Progenitor cell of endocrine pancreas (in vitro differentiated cells): ENCODE data around the gene CHD5. TPM values are rescaled to one million over a fixed set of nuclear protein-coding genes. Genes with fewer than 3 reads are reported as not detected.

ENCODE experiments used
- DNase-seq: peaks from one replicate; pipeline ENCODE4 v3.0.0; 2021; ENCODE audit warnings: low spot score; ENCODE audit not compliant: unreplicated experiment
- H3K27ac Mint-ChIP-seq: 2 replicates; pipeline ENCODE4 v1.8.0; 2021; ENCODE audit warnings: mild to moderate bottlenecking, moderate library complexity, mixed read lengths
- H3K27me3 Mint-ChIP-seq: 2 replicates; pipeline ENCODE4 v1.8.0; 2021; ENCODE audit warnings: mixed read lengths
- H3K36me3 Mint-ChIP-seq: 2 replicates; pipeline ENCODE4 v1.8.0; 2022; ENCODE audit warnings: mixed read lengths; ENCODE audit not compliant: insufficient read depth
- H3K4me1 Mint-ChIP-seq: 2 replicates; pipeline ENCODE4 v1.8.0; 2021; ENCODE audit warnings: low read depth, mixed read lengths
- H3K4me3 Mint-ChIP-seq: 2 replicates; pipeline ENCODE4 v1.8.0; 2021; ENCODE audit warnings: low read depth, mild to moderate bottlenecking, moderate library complexity, mixed read lengths
- H3K9me3 Mint-ChIP-seq: 2 replicates; pipeline ENCODE4 v1.8.0; 2021; ENCODE audit warnings: low read depth, mixed read lengths
- total RNA-seq: library from RNA; stranded (reverse); gene quantifications from 2 replicates; pipeline ENCODE4 v1.2.1, GENCODE V29; 2021
- TF ChIP-seq, protein P1 (sequence below): fragments of 200-600 bp; sonication (generic); IDR thresholded peaks from one replicate; pipeline ENCODE4 v1.5.0; 2021; ENCODE audit warnings: antibody characterized with exemption, mild to moderate bottlenecking; ENCODE audit not compliant: unreplicated experiment

CHD5 gene
- total RNA-seq, 1 donor from 2014 or later, result 0.77 TPM

GRCh38 chr1:6108476-6108875 lies 71.6 kb downstream of the CHD5 start:
- Mint-ChIP-seq H3K4me3 (no peak overlapping the region), H3K4me1 (no peaks in the 10 kb centered on the region), H3K9me3 (no peaks in the 10 kb centered on the region)

GRCh38 chr1:6107409-6108356 lies 72.4 kb downstream of the CHD5 start:
- no peak for DNase-seq
- Mint-ChIP-seq H3K27me3 (peaks cover 15% of the 10 kb centered on the region), H3K4me1 (no peaks in the 10 kb centered on the region), H3K27ac (no peak overlapping the region), H3K36me3 (no peaks in the 10 kb centered on the region), H3K9me3 (no peaks in the 10 kb centered on the region), H3K4me3 (no peak overlapping the region)
- TF ChIP-seq, protein P1, sequence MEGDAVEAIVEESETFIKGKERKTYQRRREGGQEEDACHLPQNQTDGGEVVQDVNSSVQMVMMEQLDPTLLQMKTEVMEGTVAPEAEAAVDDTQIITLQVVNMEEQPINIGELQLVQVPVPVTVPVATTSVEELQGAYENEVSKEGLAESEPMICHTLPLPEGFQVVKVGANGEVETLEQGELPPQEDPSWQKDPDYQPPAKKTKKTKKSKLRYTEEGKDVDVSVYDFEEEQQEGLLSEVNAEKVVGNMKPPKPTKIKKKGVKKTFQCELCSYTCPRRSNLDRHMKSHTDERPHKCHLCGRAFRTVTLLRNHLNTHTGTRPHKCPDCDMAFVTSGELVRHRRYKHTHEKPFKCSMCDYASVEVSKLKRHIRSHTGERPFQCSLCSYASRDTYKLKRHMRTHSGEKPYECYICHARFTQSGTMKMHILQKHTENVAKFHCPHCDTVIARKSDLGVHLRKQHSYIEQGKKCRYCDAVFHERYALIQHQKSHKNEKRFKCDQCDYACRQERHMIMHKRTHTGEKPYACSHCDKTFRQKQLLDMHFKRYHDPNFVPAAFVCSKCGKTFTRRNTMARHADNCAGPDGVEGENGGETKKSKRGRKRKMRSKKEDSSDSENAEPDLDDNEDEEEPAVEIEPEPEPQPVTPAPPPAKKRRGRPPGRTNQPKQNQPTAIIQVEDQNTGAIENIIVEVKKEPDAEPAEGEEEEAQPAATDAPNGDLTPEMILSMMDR, result no peak

More at GRCh38 chr1:6108476-6108875, 71.6 kb downstream of the CHD5 start:
- no peaks in the 10 kb centered on the region for H3K36me3 Mint-ChIP-seq
- no peak overlapping the region for H3K27ac Mint-ChIP-seq
- DNase-seq, result no peak
- TF ChIP-seq, protein P1, result no peak
- peaks cover 19% of the 10 kb centered on the region for H3K27me3 Mint-ChIP-seq

GRCh38 chr1:6106977-6107376 lies 73.1 kb downstream of the CHD5 start:
- Mint-ChIP-seq H3K4me3 (no peak overlapping the region), H3K36me3 (no peaks in the 10 kb centered on the region), H3K27me3 (peaks cover 11% of the 10 kb centered on the region), H3K9me3 (no peaks in the 10 kb centered on the region), H3K4me1 (no peaks in the 10 kb centered on the region), H3K27ac (no peak overlapping the region)
- no peak for DNase-seq
- TF ChIP-seq, protein P1, result no peak

DNA sequence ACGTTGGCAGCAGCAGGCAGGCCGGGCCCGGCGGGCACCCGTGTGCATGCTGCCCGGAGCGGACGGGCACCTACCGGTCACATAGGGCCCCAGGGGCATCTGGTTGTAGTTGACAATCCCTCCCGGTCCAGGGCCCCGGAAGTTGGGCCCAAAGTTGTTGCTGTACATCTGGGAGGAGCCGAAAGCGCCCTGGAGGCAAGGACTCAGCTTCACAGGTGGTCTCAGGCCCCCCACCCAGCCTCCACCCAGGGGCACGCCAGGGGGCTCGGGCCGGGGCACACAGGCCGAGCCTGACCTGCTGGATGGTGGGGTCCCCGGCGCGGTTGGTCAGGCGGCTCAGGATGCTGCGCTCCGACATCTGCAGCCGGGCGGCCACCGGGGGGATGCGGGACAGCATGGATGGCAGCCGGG lies 73.8 kb downstream of the CHD5 start:
- Mint-ChIP-seq H3K9me3 (no peaks in the 10 kb centered on the region), H3K36me3 (no peaks in the 10 kb centered on the region), H3K4me1 (no peaks in the 10 kb centered on the region), H3K4me3 (no peak overlapping the region), H3K27ac (no peak overlapping the region), H3K27me3 (peaks cover 11% of the 10 kb centered on the region)
- no peak for DNase-seq
- TF ChIP-seq, protein P1, result no peak

- DNase-seq, result no peak
- no peak overlapping the region for H3K4me3 Mint-ChIP-seq
- H3K4me1 Mint-ChIP-seq, result no peaks in the 10 kb centered on the region
- peaks cover 11% of the 10 kb centered on the region for H3K27me3 Mint-ChIP-seq
- H3K27ac Mint-ChIP-seq, result no peak overlapping the region
- TF ChIP-seq, protein P1, result no peak
- no peaks in the 10 kb centered on the region for H3K9me3 Mint-ChIP-seq
- H3K36me3 Mint-ChIP-seq, result no peaks in the 10 kb centered on the region
Observed at GRCh38 chr1:6105763-6106162, 74.4 kb downstream of the CHD5 start.
